GM21737 (cell line): ENCODE measurements around the gene ART3.
"Not testable (repeated sequence)": the region's sequence is repeated elsewhere in the genome, so short reads cannot be mapped to it uniquely, and the experiment has no call there.

Experiments used
- ATAC-seq: cut with Tn5 transposase; IDR thresholded peaks from one replicate; pipeline ENCODE4 v1.9.1; 2021; ENCODE audit warnings: mild to moderate bottlenecking, moderate library complexity; ENCODE audit not compliant: unreplicated experiment

ART3 gene

DNA sequence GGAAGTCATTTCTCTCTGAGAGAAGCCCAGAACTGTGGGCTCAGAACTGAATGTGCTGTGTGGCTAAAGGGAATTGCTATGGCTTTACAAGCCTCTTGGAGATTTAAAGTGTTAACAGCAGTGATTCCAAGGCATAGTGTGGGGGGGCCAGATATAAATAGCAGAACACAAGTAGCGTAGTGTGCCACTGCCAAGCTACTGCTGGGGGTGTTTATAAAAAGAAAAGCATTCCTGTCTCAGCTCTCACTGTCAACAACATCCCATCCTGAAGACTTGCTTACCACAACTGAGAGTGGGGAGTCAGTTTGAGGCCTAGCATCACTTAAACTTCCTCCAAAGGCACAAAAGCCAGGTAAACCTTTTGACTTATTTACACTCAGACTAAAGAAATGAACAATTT lies at the start of gene ART3:
Gene ART3 (plus strand): TSS at position 242 of the 400 bp plus-strand sequence. CDS start 1,181 bp downstream, outside the sequence.
- ATAC-seq, result no peak

DNA sequence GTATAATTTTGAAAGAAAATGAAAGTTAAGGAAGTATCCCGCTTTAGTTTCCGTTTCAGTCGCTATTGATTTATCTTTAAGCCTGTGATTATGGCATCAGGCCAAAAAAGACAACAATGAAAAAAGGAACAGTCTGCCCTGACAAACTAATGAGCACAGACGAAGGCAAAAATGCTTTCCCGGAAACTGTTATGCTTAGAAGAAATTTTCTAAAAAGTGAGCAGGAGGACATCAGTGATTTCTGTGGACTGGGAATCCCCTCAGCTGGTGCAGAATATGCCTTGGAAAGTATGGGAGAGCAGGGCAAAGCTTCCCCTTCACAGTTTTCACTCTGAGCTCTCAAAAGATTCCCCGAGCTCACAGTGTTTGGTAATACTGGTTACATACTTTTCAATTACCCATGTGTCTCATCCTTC lies 46.2 kb upstream of the ART3 start:
- no peak for ATAC-seq

GRCh38 chr4:76029300-76029699 lies 45.2 kb upstream of the ART3 start:
- ATAC-seq, result no peak

DNA sequence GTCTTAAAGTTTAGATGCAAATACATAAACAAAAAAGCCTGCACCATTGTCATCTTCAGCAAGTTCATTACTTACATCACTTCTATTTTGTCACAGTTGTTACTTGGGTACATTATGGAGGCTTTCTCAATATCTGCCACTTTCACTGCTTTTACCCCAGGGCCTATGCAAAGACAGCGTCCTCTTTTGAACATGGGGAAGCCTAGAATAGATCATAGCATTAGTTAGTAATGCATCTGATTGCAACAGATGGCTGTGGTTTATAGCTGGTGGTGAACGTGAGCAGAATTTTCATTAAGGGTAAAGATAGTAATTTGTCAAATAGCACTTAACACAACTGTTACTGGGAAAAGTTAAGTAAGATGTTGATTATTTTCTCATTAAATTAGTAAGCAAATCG lies 39.4 kb upstream of the ART3 start:
- no peak for ATAC-seq

- no peak for ATAC-seq
Observed at GRCh38 chr4:76035799-76036380, 38.6 kb upstream of the ART3 start, which contains the start of gene CXCL11. TSS of gene CXCL11 (minus strand) at chr4:76036070. CDS start at chr4:76035987, 83 bp downstream.

DNA sequence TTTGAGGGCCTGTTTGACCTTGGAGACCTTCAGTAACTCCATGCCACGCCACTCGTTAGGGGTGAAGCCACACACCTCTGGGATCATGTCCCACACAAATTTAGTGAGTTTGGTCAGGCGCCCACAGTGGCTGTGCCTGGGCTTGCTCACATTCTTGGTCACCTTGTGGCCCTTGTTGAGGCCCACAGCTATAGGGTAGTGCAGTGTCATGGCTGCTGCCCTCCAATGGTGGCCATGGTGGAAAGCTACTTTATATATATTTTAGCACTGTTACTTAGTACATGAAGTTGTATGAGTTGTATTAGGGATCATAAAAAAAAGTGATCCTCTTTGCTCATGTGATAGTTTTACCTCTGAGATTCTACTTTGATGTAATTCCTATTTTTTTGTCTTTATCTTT lies 37.7 kb upstream of the ART3 start:
- no peak for ATAC-seq

DNA sequence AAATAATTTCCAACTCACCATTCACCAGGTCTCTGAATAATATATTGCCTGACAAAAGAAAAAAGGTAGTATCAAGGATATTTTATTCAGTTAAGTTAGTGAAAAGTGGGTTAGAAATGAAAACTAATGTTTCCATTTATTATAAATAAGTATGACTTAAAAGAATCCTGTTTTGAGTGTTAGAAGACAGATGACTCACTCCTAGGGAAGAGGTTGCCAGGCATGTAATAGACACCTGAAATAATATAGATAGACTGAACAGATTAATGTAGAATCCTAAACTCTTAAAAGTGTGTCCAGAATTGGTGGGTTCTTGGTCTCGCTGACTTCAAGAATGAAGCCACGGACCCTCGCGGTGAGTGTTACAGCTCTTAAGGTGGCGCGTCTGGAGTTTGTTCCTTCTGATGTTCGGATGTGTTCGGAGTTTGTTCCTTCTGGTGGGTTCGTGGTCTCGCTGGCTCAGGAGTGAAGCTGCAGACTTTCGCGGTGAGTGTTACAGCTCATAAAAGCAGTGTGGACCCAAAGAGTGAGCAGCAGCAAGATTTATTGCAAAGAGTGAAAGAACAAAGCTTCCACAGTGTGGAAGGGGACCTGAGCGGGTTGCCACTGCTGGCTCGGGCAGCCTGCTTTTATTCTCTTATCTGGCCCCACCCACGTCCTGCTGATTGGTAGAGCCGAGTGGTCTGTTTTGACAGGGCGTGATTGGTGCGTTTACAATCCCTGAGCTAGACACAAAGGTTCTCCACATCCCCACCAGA lies 32.1 kb upstream of the ART3 start:
- not testable (repeated sequence) for ATAC-seq

DNA sequence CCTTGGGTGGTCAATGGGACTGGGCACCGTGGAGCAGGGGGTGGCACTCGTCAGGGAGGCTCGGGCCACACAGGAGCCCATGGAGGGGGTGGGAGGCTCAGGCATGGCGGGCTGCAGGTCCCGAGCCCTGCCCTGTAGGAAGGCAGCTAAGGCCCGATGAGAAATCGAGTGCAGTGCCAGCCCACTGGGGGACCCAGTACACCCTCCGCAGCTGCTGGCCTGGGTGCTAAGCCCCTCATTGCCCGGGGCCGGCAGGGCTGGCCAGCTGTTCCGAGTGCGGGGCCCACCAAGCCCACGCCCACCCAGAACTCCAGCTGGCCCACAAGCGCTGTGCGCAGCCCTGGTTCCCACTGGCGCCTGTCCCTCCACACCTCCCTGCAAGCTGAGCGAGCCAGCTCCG lies 31.2 kb upstream of the ART3 start:
- ATAC-seq, result not testable (repeated sequence)

DNA sequence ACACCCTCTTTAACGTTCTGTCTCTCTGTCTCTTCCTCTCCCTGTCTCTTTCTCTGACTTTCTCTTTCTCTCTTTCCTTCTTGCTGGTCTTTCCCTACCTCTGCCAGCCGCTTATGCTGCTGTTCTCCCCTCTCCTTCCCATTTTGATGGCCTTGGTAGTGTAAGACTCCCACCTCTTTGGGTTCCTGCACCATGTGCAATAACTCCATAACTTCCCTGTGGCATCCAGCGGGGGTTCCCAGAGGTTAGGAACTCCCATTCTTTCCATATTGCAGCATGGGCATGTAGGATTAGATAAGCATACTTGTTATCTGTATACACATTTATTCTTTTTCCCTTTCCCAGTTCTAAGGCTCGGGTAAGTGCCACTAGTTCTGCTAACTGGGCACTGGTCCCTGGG lies 29.8 kb upstream of the ART3 start:
- not testable (repeated sequence) for ATAC-seq

GRCh38 chr4:76049860-76050416 lies 24.6 kb upstream of the ART3 start:
- ATAC-seq, result not testable (repeated sequence)

DNA sequence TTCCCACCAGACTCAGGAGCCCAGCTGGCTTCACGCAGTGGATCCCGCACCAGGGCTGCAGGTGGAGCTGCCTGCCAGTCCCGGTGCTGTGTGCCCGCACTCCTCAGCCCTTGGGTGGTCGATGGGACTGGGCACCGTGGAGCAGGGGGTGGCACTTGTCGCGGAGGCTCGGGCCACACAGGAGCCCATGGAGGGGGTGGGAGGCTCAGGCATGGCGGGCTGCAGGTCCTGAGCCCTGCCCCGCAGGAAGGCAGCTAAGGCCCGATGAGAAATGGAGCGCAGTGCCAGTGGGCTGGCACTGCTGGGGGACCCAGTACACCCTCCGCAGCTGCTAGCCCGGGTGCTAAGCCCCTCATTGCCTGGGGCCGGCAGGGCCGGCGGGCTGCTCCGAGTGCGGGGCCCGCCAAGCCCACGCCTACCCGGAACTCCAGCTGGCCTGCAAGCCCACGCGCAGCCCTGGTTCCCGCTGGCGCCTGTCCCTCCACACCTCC lies 23.9 kb upstream of the ART3 start:
- ATAC-seq, result not testable (repeated sequence)

- no peak for ATAC-seq
Observed at GRCh38 chr4:76053730-76054129, 20.8 kb upstream of the ART3 start.

DNA sequence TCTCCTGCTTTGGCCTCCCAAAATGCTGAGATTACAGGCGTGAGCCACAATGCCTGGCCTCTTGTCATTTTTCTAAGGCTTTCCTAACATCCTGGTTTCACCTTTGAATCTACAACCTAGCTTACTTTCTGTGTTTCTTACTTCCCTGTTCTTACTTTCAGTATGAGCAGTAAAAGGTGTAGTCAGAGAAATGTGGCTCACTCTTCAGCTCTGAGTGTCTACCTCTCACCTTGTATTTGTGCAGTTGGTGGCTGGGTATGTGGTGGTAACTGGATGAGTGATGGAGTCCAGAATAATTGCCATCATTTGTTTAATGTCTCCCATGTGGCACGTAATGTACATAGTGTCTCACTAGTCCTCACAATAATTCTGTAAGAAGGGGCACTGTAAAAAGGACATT lies 19.5 kb upstream of the ART3 start:
- peak; percentile 94 for ATAC-seq

- ATAC-seq, result no peak
Observed at GRCh38 chr4:76055421-76055820, 19.1 kb upstream of the ART3 start.

DNA sequence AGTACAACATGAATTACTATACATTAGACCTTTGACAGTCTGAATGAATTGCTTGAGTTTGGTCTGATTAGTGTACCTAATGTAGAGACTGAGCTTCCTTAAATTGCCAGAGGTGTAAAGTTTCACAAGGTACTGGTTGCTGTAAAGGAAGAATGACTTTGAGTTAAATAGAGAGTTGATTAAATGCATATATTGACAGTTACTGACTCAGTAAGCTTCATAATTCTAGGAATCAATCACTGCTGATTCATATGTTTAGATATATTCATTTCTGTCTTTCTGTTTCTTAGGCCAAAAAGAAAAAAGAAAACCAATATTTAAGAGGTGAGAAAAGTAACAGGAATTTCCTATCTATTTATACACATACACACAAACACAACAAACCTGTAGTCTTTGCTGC lies 16.2 kb upstream of the ART3 start:
- ATAC-seq, result no peak

DNA sequence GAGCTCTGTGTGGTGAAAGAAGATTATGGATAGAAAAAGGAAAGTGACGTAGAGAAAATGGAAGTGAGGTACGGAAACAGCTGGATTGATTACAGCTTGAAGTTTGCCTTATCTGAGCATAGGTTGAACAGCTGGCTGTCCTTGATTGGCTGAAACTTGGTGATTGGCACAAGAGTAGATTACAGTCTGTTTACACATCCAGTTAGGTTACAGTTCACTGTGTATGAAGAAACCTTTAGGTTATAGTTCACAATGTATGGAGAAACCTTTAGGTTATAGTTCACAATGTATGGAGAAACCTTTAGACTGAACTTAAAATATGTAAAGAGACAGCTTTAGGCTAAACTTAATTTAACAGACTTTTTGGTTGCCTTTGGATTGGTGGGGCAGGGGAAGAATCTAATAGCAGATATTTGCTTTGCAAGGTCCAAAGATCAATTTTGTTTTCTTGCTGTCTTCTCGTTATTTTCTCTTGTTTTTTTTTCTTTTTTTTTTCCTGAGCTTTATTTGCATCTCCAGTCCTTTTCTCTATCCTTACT lies 15.6 kb upstream of the ART3 start:
- no peak for ATAC-seq

DNA sequence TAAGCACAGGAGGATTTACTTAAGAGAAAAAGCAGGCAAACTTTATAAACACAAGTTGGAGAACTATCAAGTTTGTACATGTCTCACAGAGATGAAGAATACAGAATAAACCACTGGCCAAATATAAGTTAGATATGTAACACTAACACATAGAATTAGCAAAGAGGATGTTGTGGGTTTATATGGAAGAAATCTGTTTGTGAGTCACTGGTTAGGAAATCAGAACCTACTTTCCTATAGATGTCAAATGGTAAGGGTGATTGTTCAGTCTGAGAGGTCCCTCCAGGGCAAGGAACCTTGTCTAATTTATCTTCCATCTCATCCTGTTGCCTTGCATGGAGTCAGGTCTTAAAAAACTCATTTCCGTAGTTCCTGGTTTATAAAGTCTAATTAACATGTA lies 14.8 kb upstream of the ART3 start:
- no peak for ATAC-seq

DNA sequence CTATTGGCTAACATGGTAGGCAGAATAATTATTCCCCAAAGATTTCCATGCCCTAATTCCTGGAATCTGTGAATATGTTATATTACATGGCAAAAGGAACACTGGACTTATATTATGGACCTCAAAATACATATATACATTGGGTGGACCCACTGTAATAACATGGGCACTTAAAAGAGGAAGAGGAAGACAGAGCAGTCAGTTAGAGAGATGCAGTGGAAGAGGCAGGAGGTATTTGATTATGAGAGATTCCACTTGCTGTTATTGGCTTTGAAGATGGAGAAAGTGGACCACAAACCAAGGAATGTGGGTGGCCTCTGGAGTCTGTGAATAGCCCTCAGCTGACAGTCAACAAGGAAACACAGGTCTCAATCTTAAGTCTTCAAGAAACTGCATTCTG lies 14.0 kb upstream of the ART3 start:
- no peak for ATAC-seq

GRCh38 chr4:76061421-76061820 lies 13.1 kb upstream of the ART3 start:
- no peak for ATAC-seq

GRCh38 chr4:76061982-76062381 lies 12.5 kb upstream of the ART3 start:
- peak; percentile 57 for ATAC-seq

DNA sequence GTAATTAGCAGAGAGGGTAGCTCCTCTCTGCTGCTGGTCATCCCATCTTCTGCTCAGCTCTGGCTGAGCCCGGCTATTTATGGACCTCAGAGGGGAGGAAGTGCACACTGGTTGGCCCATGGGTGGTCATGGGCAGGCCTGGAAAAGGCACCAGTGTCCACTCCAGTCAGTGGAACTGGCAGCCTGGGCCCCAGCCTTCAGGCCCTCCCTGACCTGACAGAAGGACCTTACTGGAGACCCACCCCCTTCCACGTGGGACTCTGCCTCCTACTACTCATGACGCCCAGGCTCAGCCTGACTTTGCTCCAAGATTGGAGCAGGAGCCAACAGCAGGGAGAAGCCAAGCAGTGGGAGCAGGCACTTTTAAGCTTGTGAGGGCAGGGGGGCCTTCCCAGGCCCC lies 8.0 kb upstream of the ART3 start:
- ATAC-seq, result no peak
